CD4-positive, alpha-beta T cell treated with Interleukin-4 for 4 hours (primary cell): ENCODE results near the gene MORN1.

Experiments
- DNase-seq: peaks from one replicate; pipeline ENCODE4 v3.0.0-alpha.2; 2020

The MORN1 gene

GRCh38 chr1:2418791-2419320 lies 27.5 kb upstream of the MORN1 start:
- DNase-seq, result no peak

GRCh38 chr1:2417833-2418225 lies 26.5 kb upstream of the MORN1 start:
- DNase-seq, result no peak

- DNase-seq, result no peak
These were observed 25.9 kb upstream of the MORN1 start for GRCh38 chr1:2417083-2417832.

GRCh38 chr1:2416403-2416802 lies 25.0 kb upstream of the MORN1 start:
- DNase-seq, result peak; percentile 28

- DNase-seq, result peak; percentile 59
These were observed 24.5 kb upstream of the MORN1 start for GRCh38 chr1:2415801-2416208.

GRCh38 chr1:2415337-2415736 lies 24.0 kb upstream of the MORN1 start:
- no peak for DNase-seq

- DNase-seq, result peak; percentile 81
These were observed 23.1 kb upstream of the MORN1 start for GRCh38 chr1:2414297-2414958.

DNA sequence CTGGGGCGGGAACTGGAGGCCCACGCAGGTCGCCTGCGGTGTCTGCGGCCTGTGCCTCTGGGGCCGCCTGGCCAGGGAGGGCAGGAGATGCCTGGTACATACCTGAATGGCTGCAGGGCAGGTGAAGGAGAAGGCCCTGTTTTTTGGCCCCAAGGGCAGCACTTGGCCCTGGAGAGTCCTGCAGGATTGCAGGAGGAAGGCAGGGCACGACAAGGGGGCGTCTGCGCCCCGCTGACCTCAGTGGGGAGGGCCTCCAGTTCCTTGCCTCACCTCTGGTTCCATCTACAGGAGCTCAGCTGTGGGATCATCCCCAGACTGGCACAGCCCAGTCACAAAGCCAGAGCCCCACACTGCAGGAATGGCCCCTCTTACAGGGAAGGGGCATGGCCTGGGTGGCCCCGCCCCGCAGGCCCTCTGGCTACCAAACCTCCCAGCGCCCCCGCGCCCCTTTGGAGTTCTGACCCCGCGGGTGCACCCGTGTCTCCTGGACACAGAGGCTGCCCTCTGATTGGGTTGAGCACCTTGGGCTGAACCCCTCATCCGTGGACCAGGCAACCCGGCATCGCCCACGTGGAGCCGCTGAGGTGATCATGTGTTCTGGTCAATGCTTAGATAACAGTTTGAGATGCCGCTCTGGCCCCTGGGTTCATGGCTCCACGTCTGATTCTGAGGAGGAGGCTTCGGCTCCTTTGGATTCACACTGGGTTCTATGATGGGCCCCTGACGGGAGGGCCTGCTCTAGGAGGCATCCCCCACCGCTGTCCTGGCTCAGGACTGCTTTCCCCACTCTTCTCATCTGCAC lies 22.3 kb upstream of the MORN1 start:
- no peak for DNase-seq

DNA sequence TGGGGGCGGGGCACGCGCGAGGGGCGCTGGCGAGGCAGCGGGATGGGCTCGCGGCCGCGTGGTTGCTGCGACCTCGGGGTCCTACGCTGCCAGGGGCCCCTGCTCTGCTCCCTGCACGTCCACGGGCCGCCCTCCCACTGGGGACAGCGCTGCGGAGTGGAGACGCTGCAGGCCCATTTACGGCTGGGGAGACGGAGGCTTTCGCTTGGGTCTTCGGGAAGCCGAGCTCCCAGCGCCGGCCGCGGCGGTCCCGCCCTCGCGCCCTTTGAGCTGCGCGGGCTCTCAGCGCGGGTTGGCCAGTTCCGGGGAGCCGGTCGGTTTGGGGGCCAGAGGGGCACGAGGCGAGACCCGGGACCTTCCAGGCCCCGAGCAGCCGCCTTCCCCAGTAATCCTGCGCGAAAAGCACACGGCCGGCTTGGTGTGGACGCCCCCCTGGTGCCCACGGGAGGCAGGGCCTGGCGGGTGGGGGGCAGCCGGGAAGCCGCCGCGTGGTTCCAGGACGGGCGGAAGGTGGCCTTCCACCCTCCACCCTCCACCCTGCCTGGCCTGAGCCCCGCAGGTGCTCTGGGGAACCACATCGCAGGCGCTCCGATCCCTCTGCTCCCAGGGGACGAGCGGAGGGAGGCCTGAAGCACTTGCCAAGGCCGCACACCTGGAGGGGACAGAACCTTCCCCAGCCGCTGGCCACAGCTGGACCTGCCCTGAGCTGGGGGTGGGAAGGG lies 21.6 kb upstream of the MORN1 start:
- DNase-seq, result no peak

- peak; percentile 96 for DNase-seq
These were observed 21.0 kb upstream of the MORN1 start, which contains the start of gene PEX10 for GRCh38 chr1:2412395-2412772. Gene PEX10 (minus strand): TSS chr1:2412564. CDS start chr1:2412502, 62 bp downstream.

- no peak for DNase-seq
These were observed 20.5 kb upstream of the MORN1 start for GRCh38 chr1:2411801-2412394.

DNA sequence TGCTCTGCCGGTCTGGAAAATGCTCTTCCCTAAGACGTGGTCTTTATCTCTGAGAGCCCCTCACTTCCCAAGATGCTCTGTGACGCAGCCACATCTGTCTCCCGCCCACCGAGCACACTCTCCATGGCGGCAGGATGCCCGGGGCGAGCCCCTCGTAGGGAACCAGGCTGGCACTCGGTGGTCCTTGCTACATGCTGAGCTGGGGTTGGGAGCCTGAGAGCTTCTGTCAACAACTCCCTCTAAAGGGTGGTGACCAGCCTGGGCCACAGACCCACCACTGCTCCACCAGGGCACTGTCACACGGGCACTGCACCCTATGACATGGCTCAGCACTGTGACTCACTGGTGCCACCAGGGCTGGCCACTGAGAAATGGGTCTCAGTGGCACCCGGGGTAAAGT lies 18.4 kb upstream of the MORN1 start:
- no peak for DNase-seq

GRCh38 chr1:2408859-2409276 lies 17.5 kb upstream of the MORN1 start:
- no peak for DNase-seq

- no peak for DNase-seq
These were observed 17.1 kb upstream of the MORN1 start for GRCh38 chr1:2408456-2408855.

DNA sequence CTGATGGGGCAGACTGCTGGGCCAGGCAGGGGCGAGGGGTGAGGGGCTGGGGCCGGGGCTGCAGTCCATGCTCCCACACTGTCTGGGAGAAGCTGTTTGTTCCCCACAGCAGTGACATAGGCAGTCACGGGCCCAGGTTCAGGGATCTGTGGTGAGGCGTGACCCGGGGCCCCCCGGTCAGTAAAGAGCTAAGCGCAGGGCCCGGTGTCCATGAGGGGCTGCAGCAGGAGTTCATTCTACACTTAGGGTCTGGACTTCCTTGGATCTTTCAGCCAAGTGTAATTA lies 16.6 kb upstream of the MORN1 start:
- no peak for DNase-seq

DNA sequence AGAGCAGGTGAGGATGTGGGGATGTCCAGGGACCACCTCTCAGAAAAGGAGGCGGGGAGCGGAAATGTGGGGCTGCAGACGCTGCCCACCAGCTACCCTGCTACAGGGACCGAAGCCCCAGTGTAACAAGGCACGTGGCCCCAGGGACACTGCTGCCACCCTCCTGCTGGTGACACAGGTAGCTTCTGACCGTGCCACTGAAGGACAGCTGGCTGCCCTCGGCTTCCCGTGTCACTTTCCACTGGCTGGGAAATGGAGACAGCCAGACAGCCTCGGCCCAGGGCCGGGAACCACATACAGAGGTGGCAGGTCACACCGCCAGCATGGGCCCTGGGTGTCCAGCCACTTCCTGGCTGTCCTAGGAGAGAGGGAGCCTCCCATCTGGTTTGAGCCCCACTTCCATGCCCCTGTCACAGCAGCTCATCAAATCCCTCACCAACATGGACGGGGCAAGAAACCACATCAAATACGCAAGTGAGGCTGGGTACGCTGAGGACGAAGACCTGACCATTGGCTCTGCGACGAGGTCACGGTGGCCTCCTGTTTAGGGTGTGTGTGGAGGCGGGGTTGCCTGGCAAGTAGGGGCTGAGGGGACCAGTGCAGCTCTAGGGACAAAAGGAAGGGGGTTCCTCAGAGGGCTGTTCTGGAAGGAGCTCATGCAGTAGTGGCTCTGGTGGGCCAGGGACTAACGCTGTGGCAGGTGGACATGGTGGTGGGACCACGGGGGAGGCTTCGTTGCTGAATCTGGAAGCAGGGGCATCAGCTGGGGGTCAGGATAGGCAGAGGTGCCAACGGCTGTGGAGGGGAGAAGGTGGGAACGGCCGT lies 16.0 kb upstream of the MORN1 start:
- DNase-seq, result no peak

GRCh38 chr1:2406451-2407041 lies 15.2 kb upstream of the MORN1 start:
- no peak for DNase-seq

GRCh38 chr1:2405588-2406295 lies 14.4 kb upstream of the MORN1 start:
- DNase-seq, result no peak

GRCh38 chr1:2404890-2405511 lies 13.6 kb upstream of the MORN1 start:
- no peak for DNase-seq
